Activated CD8-positive, alpha-beta T cell treated with anti-CD3 and anti-CD28 coated beads for 36 hours (primary cell): ENCODE data around the gene SNRNP25. TPM values are rescaled to one million over a fixed set of nuclear protein-coding genes. Genes with fewer than 3 reads are reported as not detected.
A peak's percentile ranks its signal among the peaks of the same experiment; 100 is the strongest.

Source experiments
- ATAC-seq: fragments of 200-7000 bp; cut with Tn5 transposase; one replicate; pipeline ENCODE4 v1.10.0; 2021; ENCODE audit warnings: mild to moderate bottlenecking, moderate library complexity
- CTCF ChIA-PET: fragments of 350-600 bp; sonication (Branson Sonifier 250); formaldehyde crosslinking; loops from one replicate; lab custom pipeline; 2021; ENCODE audit warnings: antibody characterized with exemption; lab: Charles Lee
- POLR2A ChIA-PET: fragments of 350-600 bp; sonication (Branson Sonifier 250); formaldehyde crosslinking; loops from one replicate; lab custom pipeline; 2021; ENCODE audit warnings: antibody characterized with exemption; lab: Charles Lee
- DNase-seq: peaks from one replicate; pipeline ENCODE4 v3.0.0-alpha.2; 2020
- H3K27ac Mint-ChIP-seq: one replicate; pipeline ENCODE4 v1.8.0; 2021; ENCODE audit warnings: mild to moderate bottlenecking, mixed read lengths
- H3K27me3 Mint-ChIP-seq: one replicate; pipeline ENCODE4 v1.8.0; 2021; ENCODE audit warnings: mixed read lengths
- H3K36me3 Mint-ChIP-seq: one replicate; pipeline ENCODE4 v1.8.0; 2021; ENCODE audit warnings: low read depth, mixed read lengths
- H3K4me1 Mint-ChIP-seq: one replicate; pipeline ENCODE4 v1.8.0; 2021; ENCODE audit warnings: low read depth, mixed read lengths
- H3K4me3 Mint-ChIP-seq: one replicate; pipeline ENCODE4 v1.8.0; 2021; ENCODE audit warnings: mild to moderate bottlenecking, moderate library complexity, mixed read lengths
- H3K9me3 Mint-ChIP-seq: one replicate; pipeline ENCODE4 v1.8.0; 2021; ENCODE audit warnings: mixed read lengths
- intact Hi-C: fragments of 100-400 bp; cut with micrococcal nuclease; formaldehyde crosslinking; loops from one replicate; pipeline ENCODE4 v1.10.0; 2022
- total RNA-seq, 2 experiments: library from RNA; stranded (reverse); gene quantifications; one replicate each; pipeline ENCODE4 v1.2.3, GENCODE V29; 2021
- TF ChIP-seq, protein P1 (sequence below): fragments of 200-600 bp; IDR thresholded peaks from one replicate; pipeline ENCODE4 v1.8.0; 2022; ENCODE audit warnings: antibody characterized with exemption, mild to moderate bottlenecking

The SNRNP25 gene
- total RNA-seq, 2 experiments from 2014 or later = 39.4 to 39.7 TPM

GRCh38 chr16:55571-56136 lies 2.0 kb downstream of the SNRNP25 start:
- Mint-ChIP-seq H3K36me3 (peaks cover 23% of the 10 kb centered on the region), H3K9me3 (no peaks in the 10 kb centered on the region), H3K27ac (no peak overlapping the region), H3K4me1 (peaks cover 22% of the 10 kb centered on the region), H3K27me3 (no peaks in the 10 kb centered on the region), H3K4me3 (peak overlapping the region; percentile 55)
- TF ChIP-seq, protein P1, sequence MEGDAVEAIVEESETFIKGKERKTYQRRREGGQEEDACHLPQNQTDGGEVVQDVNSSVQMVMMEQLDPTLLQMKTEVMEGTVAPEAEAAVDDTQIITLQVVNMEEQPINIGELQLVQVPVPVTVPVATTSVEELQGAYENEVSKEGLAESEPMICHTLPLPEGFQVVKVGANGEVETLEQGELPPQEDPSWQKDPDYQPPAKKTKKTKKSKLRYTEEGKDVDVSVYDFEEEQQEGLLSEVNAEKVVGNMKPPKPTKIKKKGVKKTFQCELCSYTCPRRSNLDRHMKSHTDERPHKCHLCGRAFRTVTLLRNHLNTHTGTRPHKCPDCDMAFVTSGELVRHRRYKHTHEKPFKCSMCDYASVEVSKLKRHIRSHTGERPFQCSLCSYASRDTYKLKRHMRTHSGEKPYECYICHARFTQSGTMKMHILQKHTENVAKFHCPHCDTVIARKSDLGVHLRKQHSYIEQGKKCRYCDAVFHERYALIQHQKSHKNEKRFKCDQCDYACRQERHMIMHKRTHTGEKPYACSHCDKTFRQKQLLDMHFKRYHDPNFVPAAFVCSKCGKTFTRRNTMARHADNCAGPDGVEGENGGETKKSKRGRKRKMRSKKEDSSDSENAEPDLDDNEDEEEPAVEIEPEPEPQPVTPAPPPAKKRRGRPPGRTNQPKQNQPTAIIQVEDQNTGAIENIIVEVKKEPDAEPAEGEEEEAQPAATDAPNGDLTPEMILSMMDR = no peak
- POLR2A ChIA-PET = interaction anchor here (0.7 to 1.7 kb wide), 5 partner anchors 9 to 30 kb away, joined by 3 to 5 read pairs (median 3); no protein-coding TSS in a partner anchor
- CTCF ChIA-PET = interaction anchor here (1.5 to 2.8 kb wide), 3 partner anchors 10 to 51 kb away, joined by 6 to 23 read pairs (median 9); no protein-coding TSS in a partner anchor
- no peak for ATAC-seq
- no peak for DNase-seq
- intact Hi-C loops = no loop called here

DNA sequence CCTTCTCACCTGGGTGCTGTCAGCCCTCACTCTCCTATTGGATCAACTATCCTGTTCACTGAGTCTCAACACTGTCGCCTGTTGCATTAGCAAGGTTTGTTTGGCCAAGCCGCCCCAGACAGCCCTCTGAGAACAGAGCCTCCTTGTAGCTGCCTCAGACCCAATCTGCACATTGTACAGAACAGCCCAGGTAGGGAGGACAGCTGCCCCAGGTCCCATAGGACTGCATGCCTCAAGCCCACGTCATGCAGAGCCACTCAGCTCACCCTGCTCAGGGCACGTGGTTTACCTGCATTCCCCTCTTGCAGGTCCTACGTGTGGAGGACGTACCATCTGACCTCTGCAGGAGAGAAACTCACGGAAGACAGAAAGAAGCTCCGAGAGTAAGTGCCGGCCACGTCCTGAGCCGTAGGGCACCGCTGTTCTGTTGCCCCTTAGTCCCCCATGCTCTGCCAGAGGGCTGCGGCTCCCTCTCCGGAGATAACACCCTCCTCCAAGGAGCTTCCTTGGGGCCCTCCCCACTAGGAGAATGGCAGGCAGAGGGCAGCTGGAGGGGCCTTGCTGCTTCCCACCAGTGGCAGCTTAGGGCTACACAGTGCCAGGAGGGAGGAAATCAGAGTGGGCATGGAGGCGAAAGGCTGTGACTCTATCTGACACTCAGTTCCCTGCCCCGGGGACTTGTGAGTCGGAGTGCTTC lies 2.8 kb downstream of the SNRNP25 start:
- intact Hi-C loops = no loop called here
- Mint-ChIP-seq H3K9me3 (no peaks in the 10 kb centered on the region), H3K4me1 (peaks cover 15% of the 10 kb centered on the region), H3K27me3 (no peaks in the 10 kb centered on the region), H3K4me3 (no peak overlapping the region), H3K36me3 (peaks cover 16% of the 10 kb centered on the region), H3K27ac (no peak overlapping the region)
- DNase-seq (no peak), ATAC-seq (no peak)
- TF ChIP-seq, protein P1 = no peak
- CTCF ChIA-PET = interaction anchor here (1.5 to 2.8 kb wide), 3 partner anchors 10 to 51 kb away, joined by 6 to 23 read pairs (median 9); no protein-coding TSS in a partner anchor
- POLR2A ChIA-PET = interaction anchor here (0.7 to 1.7 kb wide), 5 partner anchors 10 to 29 kb away, joined by 3 to 5 read pairs (median 3); no protein-coding TSS in a partner anchor

- DNase-seq (no peak), ATAC-seq (no peak)
- no peak overlapping the region for H3K27ac Mint-ChIP-seq
- peaks cover 9% of the 10 kb centered on the region for H3K36me3 Mint-ChIP-seq
- intact Hi-C loops = no loop called here
- TF ChIP-seq, protein P1 = no peak
- H3K4me3 Mint-ChIP-seq = no peak overlapping the region
- POLR2A ChIA-PET = no interaction called here
- peaks cover 9% of the 10 kb centered on the region for H3K4me1 Mint-ChIP-seq
- CTCF ChIA-PET = interaction anchor here (2.0 to 2.8 kb wide), 2 partner anchors 8 to 39 kb away, joined by 9 to 23 read pairs; no protein-coding TSS in a partner anchor
- no peaks in the 10 kb centered on the region for H3K27me3 Mint-ChIP-seq
- no peaks in the 10 kb centered on the region for H3K9me3 Mint-ChIP-seq
Observed at GRCh38 chr16:57711-58110, 4.1 kb downstream of the SNRNP25 start.

DNA sequence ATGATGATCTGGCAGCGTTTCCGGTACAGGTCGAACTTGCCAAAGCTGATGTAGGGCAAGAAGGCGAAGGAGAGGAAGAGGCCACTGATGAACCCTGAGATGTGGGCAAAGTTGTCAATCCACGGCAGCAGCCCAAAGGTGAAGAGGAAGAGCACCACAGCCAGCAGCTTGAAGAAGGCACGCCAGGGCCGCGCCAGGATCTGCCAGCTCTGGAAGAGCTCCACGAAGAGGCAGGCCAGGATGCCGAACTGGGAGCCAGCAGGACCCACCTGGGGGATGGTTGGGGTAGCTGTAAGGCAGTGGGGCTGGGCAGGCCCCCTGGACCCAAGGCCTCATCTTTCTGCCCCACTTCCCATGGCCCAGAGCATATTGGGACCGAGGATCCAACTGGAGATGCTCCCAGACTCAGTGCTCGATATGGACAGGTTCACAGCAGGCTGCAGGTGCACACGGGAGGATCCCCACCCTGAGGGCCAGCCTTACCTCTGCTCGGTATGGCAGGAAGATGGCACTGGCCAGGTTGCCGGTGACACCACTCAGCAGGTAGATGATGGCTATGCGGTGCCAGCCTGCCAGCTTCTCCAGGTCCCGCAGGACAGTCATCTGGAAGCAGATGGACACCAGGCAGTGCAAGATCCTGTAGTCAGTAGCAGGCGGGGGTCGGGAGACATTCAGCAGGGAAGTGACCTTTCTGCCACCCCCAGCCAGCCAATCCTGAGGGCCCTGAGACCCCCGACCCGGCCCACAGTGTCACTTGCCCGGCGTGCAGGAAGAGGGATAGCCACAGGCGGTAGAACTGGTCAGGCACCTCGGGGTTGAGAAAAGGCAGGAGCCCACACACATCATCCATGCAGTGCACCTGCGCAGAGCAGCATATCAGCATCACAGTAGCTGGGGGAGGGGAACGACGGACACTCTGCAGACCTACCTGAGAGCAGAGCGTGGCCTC lies 5.1 kb downstream of the SNRNP25 start:
- intact Hi-C loops = no loop called here
- CTCF ChIA-PET = interaction anchor here (1.0 kb wide), 1 partner anchor 38 kb away, joined by 6 read pairs; no protein-coding TSS in a partner anchor
- Mint-ChIP-seq H3K27ac (no peak overlapping the region), H3K27me3 (no peaks in the 10 kb centered on the region), H3K4me3 (no peak overlapping the region), H3K9me3 (no peaks in the 10 kb centered on the region), H3K36me3 (peaks cover 4% of the 10 kb centered on the region), H3K4me1 (peaks cover 7% of the 10 kb centered on the region)
- DNase-seq (no peak), ATAC-seq (no peak)
- TF ChIP-seq, protein P1 = no peak
- POLR2A ChIA-PET = interaction anchor here (0.6 to 1.0 kb wide), 2 partner anchors 18 to 194 kb away, joined by 3 read pairs; no protein-coding TSS in a partner anchor
